ENCODE results near the gene PACS2.
A peak's percentile ranks its signal among the peaks of the same experiment; 100 is the strongest.

The PACS2 gene

GRCh38 chr14:105411017-105411941, 96.7 kb downstream of the PACS2 start:
- peak; percentile 52 for DNase-seq (ENCODE audit: low spot score)

GRCh38 chr14:105411985-105412770, 97.6 kb downstream of the PACS2 start:
- no peak for DNase-seq (ENCODE audit: low spot score)

- DNase-seq (ENCODE audit: low spot score) = no peak
Observed at GRCh38 chr14:105412771-105413543, 98.4 kb downstream of the PACS2 start.

- DNase-seq (ENCODE audit: low spot score) = no peak
Observed at GRCh38 chr14:105413544-105413886, 99.0 kb downstream of the PACS2 start.

- DNase-seq (ENCODE audit: low spot score) = peak; percentile 28
Observed at GRCh38 chr14:105414456-105415371, 100.2 kb downstream of the PACS2 start.

GRCh38 chr14:105415481-105416428, 101.2 kb downstream of the PACS2 start:
- DNase-seq (ENCODE audit: low spot score) = no peak

GRCh38 chr14:105416671-105417070, 102.1 kb downstream of the PACS2 start:
- no peak for DNase-seq (ENCODE audit: low spot score)

GRCh38 chr14:105417690-105418121, 103.2 kb downstream of the PACS2 start:
- DNase-seq (ENCODE audit: low spot score) = no peak

GRCh38 chr14:105418269-105419194, 104.0 kb downstream of the PACS2 start:
- no peak for DNase-seq (ENCODE audit: low spot score)

- DNase-seq (ENCODE audit: low spot score) = peak; percentile 29
Observed at GRCh38 chr14:105419195-105420091, 104.9 kb downstream of the PACS2 start, which contains the start of gene MTA1. Gene MTA1 (plus strand): TSS chr14:105419827. CDS start chr14:105420036, 209 bp downstream.

GRCh38 chr14:105420101-105420973, 105.8 kb downstream of the PACS2 start:
- DNase-seq (ENCODE audit: low spot score) = no peak

- DNase-seq (ENCODE audit: low spot score) = no peak
Observed at GRCh38 chr14:105420974-105421674, 106.6 kb downstream of the PACS2 start.

- DNase-seq (ENCODE audit: low spot score) = no peak
Observed at GRCh38 chr14:105421723-105422615, 107.4 kb downstream of the PACS2 start.

GRCh38 chr14:105422695-105423487, 108.3 kb downstream of the PACS2 start:
- no peak for DNase-seq (ENCODE audit: low spot score)

Data from COLO829 (cell line).